K562 (cell line): ENCODE results near the gene C19orf67. TPM values are rescaled to one million over a fixed set of nuclear protein-coding genes. Genes with fewer than 3 reads are reported as not detected.
A peak's percentile ranks its signal among the peaks of the same experiment; 100 is the strongest.

Source experiments
- FOXA1 ChIP-seq: fragments of 450-650 bp; IDR thresholded peaks from 2 replicates; pipeline ENCODE4 v1.6.1; 2016; ENCODE audit warnings: mild to moderate bottlenecking, borderline replicate concordance
- HDGF ChIP-seq: fragments of 450-650 bp; IDR thresholded peaks from 2 replicates; pipeline ENCODE4 v1.6.1; 2016
- ILF3 ChIP-seq: fragments of 450-650 bp; IDR thresholded peaks from 2 replicates; pipeline ENCODE4 v1.6.1; 2018; ENCODE audit warnings: antibody characterized with exemption, mild to moderate bottlenecking, moderate library complexity, borderline replicate concordance
- LCOR ChIP-seq: sonication (generic); formaldehyde crosslinking; IDR thresholded peaks from 2 replicates; pipeline ENCODE4 v1.8.0; 2022; ENCODE audit warnings: mild to moderate bottlenecking, missing genetic modification reagents
- MBD1 ChIP-seq: fragments of 250-450 bp; sonication (Bioruptor Pico); IDR thresholded peaks from 2 replicates; pipeline ENCODE4 v1.8.0; 2022; ENCODE audit warnings: inconsistent platforms
- MXI1 ChIP-seq: IDR thresholded peaks from 2 replicates; pipeline ENCODE4 v1.6.1; 2011; ENCODE audit warnings: low read depth, mild to moderate bottlenecking, improper control_type of control experiment, low read length
- PML ChIP-seq: IDR thresholded peaks from 2 replicates; pipeline ENCODE4 v1.6.1; 2012; ENCODE audit warnings: low read length, inconsistent platforms
- STAT6 ChIP-seq: sonication (generic); formaldehyde crosslinking; IDR thresholded peaks from 2 replicates; pipeline ENCODE4 v1.8.1; 2023; ENCODE audit warnings: mild to moderate bottlenecking, missing genetic modification reagents
- ZKSCAN3 ChIP-seq: fragments of 250-450 bp; sonication (Bioruptor Pico); IDR thresholded peaks from 2 replicates; pipeline ENCODE4 v1.4.0; 2020
- ZNF143 ChIP-seq: sonication (generic); formaldehyde crosslinking; IDR thresholded peaks from 2 replicates; pipeline ENCODE4 v1.9.0; 2022; ENCODE audit warnings: mild to moderate bottlenecking, missing genetic modification reagents
- ZNF232 ChIP-seq: sonication (generic); formaldehyde crosslinking; IDR thresholded peaks from 2 replicates; pipeline ENCODE4 v1.8.0; 2022; ENCODE audit warnings: mild to moderate bottlenecking, missing genetic modification reagents
- ZNF282 ChIP-seq: sonication (generic); formaldehyde crosslinking; IDR thresholded peaks from 2 replicates; pipeline ENCODE4 v1.8.1; 2023; ENCODE audit warnings: missing genetic modification reagents
- ZNF764 ChIP-seq: fragments of 250-450 bp; sonication (Bioruptor Pico); IDR thresholded peaks from 2 replicates; pipeline ENCODE4 v1.4.0; 2020; ENCODE audit warnings: low read depth, mild to moderate bottlenecking, moderate library complexity
- polyA plus RNA-seq, 8 experiments: library from polyadenylated mRNA; depleted of rRNA in 4 of 8; stranded (reverse) in 5 of 8; unstranded in 3 of 8; fragments of >200 nt; fragmentation: Nextera tagmentation in 2 of 8; fragmentation: Illumina TruSeq in 1 of 8; extraction: Ambion mirVana in 2 of 8; extraction: Trizol in 1 of 8; gene quantifications; 2 replicates each; pipeline versions ENCODE4 v1.2.1 to v1.2.3, GENCODE V29; 2011 to 2014; ENCODE audit warnings: inconsistent platforms in 1 of 8, missing spikeins in 1 of 8
- total RNA-seq, 7 experiments: library from RNA; depleted of rRNA in 6 of 7; stranded (reverse); fragments of >200 nt in 6 of 7; fragmentation: Illumina TruSeq in 2 of 7; extraction: Trizol in 2 of 7; gene quantifications; 2 replicates each; pipeline versions ENCODE4 v1.2.1 to v1.2.3, GENCODE V29; 2011 to 2021; ENCODE audit warnings: low replicate concordance in 1 of 7
- TF ChIP-seq, protein P1 (sequence below), 2 experiments: IDR thresholded peaks in 1 of 2; conservative IDR thresholded peaks in 1 of 2; 2 replicates each; pipeline ENCODE4 v1.6.1; 2016; ENCODE audit warnings: low read depth in 2 of 2, mild to moderate bottlenecking in 1 of 2, missing compliant biosample characterization in 1 of 2, missing genetic modification characterization in 1 of 2, moderate library complexity in 1 of 2
- TF ChIP-seq, protein P2 (sequence below): sonication (generic); formaldehyde crosslinking; IDR thresholded peaks from 2 replicates; pipeline ENCODE4 v1.8.0; 2022; ENCODE audit warnings: mild to moderate bottlenecking, missing genetic modification reagents, borderline replicate concordance
- TF ChIP-seq, protein P3 (sequence below), 2 experiments: fragments of 250-450 bp in 1 of 2; fragments of 450-650 bp in 1 of 2; sonication (Bioruptor Pico) in 1 of 2; IDR thresholded peaks; 2 replicates each; pipeline versions ENCODE4 v1.6.1 to v1.8.0; 2016 to 2021; ENCODE audit warnings: mild to moderate bottlenecking in 2 of 2, moderate library complexity in 2 of 2, missing compliant biosample characterization in 1 of 2, missing genetic modification characterization in 1 of 2

The C19orf67 gene
- total and polyA plus RNA-seq, 9 of the 15 experiments (the other 6 are each of a cell fraction or from before 2014, with no cell fraction given): 0.29 to 1.8 (median 0.51) TPM; not detected in 3

DNA sequence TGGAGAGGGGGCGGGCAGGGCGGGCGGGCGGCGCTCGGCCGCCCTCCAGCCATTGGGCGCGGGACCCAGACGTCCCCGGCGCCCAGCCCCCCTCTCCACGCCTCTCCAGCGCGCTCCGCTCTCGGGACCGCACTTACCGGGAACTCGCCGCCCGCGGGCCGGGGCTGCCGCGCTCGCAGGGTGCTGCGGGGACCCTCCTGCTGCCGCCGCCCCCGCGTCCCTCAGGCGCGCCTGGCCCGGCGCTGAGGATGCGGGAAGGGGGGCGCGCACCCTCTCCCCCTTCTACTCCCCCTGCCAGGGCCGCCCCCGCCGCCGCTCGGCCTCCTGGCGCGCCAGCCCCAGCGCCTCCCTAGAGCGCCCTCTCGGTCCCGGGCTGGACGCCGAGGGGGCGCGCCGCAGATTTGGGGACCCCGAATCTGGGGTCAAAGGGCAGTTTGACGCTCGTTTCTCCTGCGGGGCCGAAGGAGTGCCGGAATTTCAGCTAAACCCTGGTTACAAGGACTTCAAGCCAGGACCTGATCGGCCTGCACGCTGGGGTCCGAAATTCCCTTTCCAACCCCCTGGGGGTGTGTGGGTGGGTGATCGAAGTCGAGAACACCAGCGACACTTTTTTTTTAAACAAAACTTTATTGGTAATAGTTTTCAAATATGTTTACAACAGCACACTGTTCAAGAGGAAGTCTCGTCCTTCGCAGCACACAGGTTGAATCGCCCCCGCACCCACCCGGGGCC is 5.7 kb upstream of the C19orf67 start (continued):
- TF ChIP-seq, protein P1, sequence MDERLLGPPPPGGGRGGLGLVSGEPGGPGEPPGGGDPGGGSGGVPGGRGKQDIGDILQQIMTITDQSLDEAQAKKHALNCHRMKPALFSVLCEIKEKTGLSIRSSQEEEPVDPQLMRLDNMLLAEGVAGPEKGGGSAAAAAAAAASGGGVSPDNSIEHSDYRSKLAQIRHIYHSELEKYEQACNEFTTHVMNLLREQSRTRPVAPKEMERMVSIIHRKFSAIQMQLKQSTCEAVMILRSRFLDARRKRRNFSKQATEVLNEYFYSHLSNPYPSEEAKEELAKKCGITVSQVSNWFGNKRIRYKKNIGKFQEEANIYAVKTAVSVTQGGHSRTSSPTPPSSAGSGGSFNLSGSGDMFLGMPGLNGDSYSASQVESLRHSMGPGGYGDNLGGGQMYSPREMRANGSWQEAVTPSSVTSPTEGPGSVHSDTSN (CRISPR knock-in tag; IDR thresholded peaks at IDR 0.05; ENCODE audit: low read depth): no peak
- TF ChIP-seq, protein P1 (tag; conservative IDR thresholded peaks at IDR 0.05; ENCODE audit: low read depth): no peak
- no peak for TF ChIP-seq ZNF232 (CRISPR knock-in tag)
- 0 out of 2 replicates have a peak, but pooled peaks have one; percentile 19 for TF ChIP-seq ZNF143 (CRISPR knock-in tag)
- no peak for TF ChIP-seq HDGF
- TF ChIP-seq LCOR (CRISPR knock-in tag): 0 out of 2 replicates have a peak, but pooled peaks have one; percentile 25
- TF ChIP-seq, protein P2, sequence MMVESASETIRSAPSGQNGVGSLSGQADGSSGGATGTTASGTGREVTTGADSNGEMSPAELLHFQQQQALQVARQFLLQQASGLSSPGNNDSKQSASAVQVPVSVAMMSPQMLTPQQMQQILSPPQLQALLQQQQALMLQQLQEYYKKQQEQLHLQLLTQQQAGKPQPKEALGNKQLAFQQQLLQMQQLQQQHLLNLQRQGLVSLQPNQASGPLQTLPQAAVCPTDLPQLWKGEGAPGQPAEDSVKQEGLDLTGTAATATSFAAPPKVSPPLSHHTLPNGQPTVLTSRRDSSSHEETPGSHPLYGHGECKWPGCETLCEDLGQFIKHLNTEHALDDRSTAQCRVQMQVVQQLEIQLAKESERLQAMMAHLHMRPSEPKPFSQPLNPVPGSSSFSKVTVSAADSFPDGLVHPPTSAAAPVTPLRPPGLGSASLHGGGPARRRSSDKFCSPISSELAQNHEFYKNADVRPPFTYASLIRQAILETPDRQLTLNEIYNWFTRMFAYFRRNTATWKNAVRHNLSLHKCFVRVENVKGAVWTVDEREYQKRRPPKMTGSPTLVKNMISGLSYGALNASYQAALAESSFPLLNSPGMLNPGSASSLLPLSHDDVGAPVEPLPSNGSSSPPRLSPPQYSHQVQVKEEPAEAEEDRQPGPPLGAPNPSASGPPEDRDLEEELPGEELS: no peak
- TF ChIP-seq, protein P3, sequence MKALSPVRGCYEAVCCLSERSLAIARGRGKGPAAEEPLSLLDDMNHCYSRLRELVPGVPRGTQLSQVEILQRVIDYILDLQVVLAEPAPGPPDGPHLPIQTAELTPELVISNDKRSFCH (CRISPR knock-in tag; IDR thresholded peaks at IDR 0.05): no peak
- TF ChIP-seq, protein P3 (tag; IDR thresholded peaks at IDR 0.05): peak; percentile 29; the same call in 1 of the 2 replicates
- peak; percentile 42; the same call in 1 of the 2 replicates for TF ChIP-seq PML
- no peak for TF ChIP-seq MBD1 (CRISPR knock-in tag)
- no peak for TF ChIP-seq ZKSCAN3 (CRISPR knock-in tag)
- TF ChIP-seq STAT6 (CRISPR knock-in tag): no peak
- TF ChIP-seq ZNF764 (CRISPR knock-in tag): no peak
- TF ChIP-seq ILF3: no peak; the same call in 1 of the 2 replicates
- TF ChIP-seq FOXA1: no peak
- TF ChIP-seq ZNF282 (CRISPR knock-in tag): no peak
- no peak for TF ChIP-seq MXI1
